Calu3 (cell line): ENCODE results near the gene ZFYVE28. TPM values are rescaled to one million over a fixed set of nuclear protein-coding genes. Genes with fewer than 3 reads are reported as not detected.

Experiments
- BruUV-seq: library from RNA; stranded (reverse); fragments of 400-500 nt; replicated peaks from 2 replicates; lab custom pipeline; 2021; lab: Mats Ljungman, UMichigan
- CTCF ChIA-PET: fragments of 300-600 bp; sonication (Branson Sonifier 250); formaldehyde crosslinking; loops from one replicate; lab custom pipeline; 2022; ENCODE audit warnings: antibody characterized with exemption; lab: Charles Lee
- DNase-seq: peaks from one replicate; pipeline ENCODE4 v3.0.0; 2022
- H3K27ac Mint-ChIP-seq: one replicate; pipeline ENCODE4 v1.8.0; 2022; ENCODE audit warnings: mixed read lengths; ENCODE audit not compliant: unreplicated experiment
- H3K27me3 Mint-ChIP-seq: one replicate; pipeline ENCODE4 v1.8.0; 2022; ENCODE audit warnings: mixed read lengths; ENCODE audit not compliant: unreplicated experiment
- H3K36me3 Mint-ChIP-seq: one replicate; pipeline ENCODE4 v1.8.0; 2022; ENCODE audit warnings: mild to moderate bottlenecking, moderate library complexity, mixed read lengths; ENCODE audit not compliant: insufficient read depth, unreplicated experiment
- H3K4me1 Mint-ChIP-seq: one replicate; pipeline ENCODE4 v1.8.0; 2022; ENCODE audit warnings: mild to moderate bottlenecking, low read depth, mixed read lengths; ENCODE audit not compliant: unreplicated experiment
- H3K4me3 Mint-ChIP-seq: one replicate; pipeline ENCODE4 v1.8.0; 2022; ENCODE audit warnings: mild to moderate bottlenecking, low read depth, moderate library complexity, mixed read lengths; ENCODE audit not compliant: unreplicated experiment
- H3K9me3 Mint-ChIP-seq: one replicate; pipeline ENCODE4 v1.8.0; 2022; ENCODE audit warnings: low read depth, mixed read lengths; ENCODE audit not compliant: unreplicated experiment
- intact Hi-C: fragments of 100-400 bp; cut with micrococcal nuclease; formaldehyde crosslinking; loops from one replicate; pipeline ENCODE4 v1.10.0; 2022; ENCODE audit not compliant: unreplicated experiment
- total RNA-seq: library from RNA; stranded (reverse); gene quantifications from 2 replicates; pipeline ENCODE4 v1.2.3, GENCODE V29; 2022
- TF ChIP-seq, protein P1 (sequence below): fragments of 200-600 bp; IDR thresholded peaks from one replicate; pipeline ENCODE4 v1.8.0; 2022; ENCODE audit warnings: antibody characterized with exemption; ENCODE audit not compliant: unreplicated experiment

ZFYVE28 gene
- total RNA-seq, 1 experiment from 2014 or later = 1.2 TPM

GRCh38 chr4:2353222-2354107, 65.0 kb downstream of the ZFYVE28 start:
- H3K4me3 Mint-ChIP-seq = no peak overlapping the region
- intact Hi-C loops = no loop called here
- no peaks in the 10 kb centered on the region for H3K9me3 Mint-ChIP-seq
- no peak overlapping the region for H3K27ac Mint-ChIP-seq
- CTCF ChIA-PET = no interaction called here
- no peaks in the 10 kb centered on the region for H3K36me3 Mint-ChIP-seq
- peaks cover 25% of the 10 kb centered on the region for H3K27me3 Mint-ChIP-seq
- DNase-seq = no peak
- TF ChIP-seq, protein P1, sequence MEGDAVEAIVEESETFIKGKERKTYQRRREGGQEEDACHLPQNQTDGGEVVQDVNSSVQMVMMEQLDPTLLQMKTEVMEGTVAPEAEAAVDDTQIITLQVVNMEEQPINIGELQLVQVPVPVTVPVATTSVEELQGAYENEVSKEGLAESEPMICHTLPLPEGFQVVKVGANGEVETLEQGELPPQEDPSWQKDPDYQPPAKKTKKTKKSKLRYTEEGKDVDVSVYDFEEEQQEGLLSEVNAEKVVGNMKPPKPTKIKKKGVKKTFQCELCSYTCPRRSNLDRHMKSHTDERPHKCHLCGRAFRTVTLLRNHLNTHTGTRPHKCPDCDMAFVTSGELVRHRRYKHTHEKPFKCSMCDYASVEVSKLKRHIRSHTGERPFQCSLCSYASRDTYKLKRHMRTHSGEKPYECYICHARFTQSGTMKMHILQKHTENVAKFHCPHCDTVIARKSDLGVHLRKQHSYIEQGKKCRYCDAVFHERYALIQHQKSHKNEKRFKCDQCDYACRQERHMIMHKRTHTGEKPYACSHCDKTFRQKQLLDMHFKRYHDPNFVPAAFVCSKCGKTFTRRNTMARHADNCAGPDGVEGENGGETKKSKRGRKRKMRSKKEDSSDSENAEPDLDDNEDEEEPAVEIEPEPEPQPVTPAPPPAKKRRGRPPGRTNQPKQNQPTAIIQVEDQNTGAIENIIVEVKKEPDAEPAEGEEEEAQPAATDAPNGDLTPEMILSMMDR = no peak
- no TSS peak for BruUV-seq
- no peaks in the 10 kb centered on the region for H3K4me1 Mint-ChIP-seq

GRCh38 chr4:2352729-2353221, 65.7 kb downstream of the ZFYVE28 start:
- CTCF ChIA-PET = no interaction called here
- TF ChIP-seq, protein P1 = no peak
- Mint-ChIP-seq H3K36me3 (no peaks in the 10 kb centered on the region), H3K9me3 (no peaks in the 10 kb centered on the region), H3K4me3 (no peak overlapping the region), H3K4me1 (no peaks in the 10 kb centered on the region), H3K27me3 (peaks cover 31% of the 10 kb centered on the region), H3K27ac (no peak overlapping the region)
- no TSS peak for BruUV-seq
- DNase-seq = no peak
- intact Hi-C loops = no loop called here

DNA sequence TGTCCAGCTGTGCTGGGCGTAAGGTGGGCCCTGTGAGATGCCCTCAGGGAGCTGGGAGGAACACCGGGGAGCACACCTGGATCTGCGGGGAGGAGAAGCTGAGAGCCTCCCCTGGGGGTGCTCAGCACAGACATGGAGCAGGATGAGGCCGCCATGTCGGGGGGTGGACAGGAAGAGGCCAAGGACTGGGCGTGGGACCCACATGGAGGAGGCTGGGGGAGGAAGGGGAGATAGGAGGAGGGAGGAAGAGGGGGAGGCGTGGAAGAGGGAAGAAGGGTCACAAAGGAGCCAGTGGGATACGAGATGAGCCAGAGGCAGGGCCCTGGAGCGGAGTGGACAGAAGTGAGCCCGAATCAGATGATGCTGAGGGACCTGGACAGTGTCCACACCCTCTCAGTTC, 66.3 kb downstream of the ZFYVE28 start:
- Mint-ChIP-seq H3K27ac (no peak overlapping the region), H3K4me3 (no peak overlapping the region), H3K36me3 (no peaks in the 10 kb centered on the region), H3K9me3 (no peaks in the 10 kb centered on the region), H3K4me1 (no peaks in the 10 kb centered on the region), H3K27me3 (peaks cover 38% of the 10 kb centered on the region)
- CTCF ChIA-PET = no interaction called here
- TF ChIP-seq, protein P1 = no peak
- no TSS peak for BruUV-seq
- DNase-seq = no peak
- intact Hi-C loops = no loop called here

- H3K9me3 Mint-ChIP-seq = no peaks in the 10 kb centered on the region
- CTCF ChIA-PET = no interaction called here
Observed at GRCh38 chr4:2350982-2351381, 67.5 kb downstream of the ZFYVE28 start.

More at GRCh38 chr4:2350982-2351381, 67.5 kb downstream of the ZFYVE28 start:
- DNase-seq = no peak
- Mint-ChIP-seq H3K27ac (no peak overlapping the region), H3K4me3 (no peak overlapping the region), H3K4me1 (no peaks in the 10 kb centered on the region), H3K27me3 (peaks cover 39% of the 10 kb centered on the region), H3K36me3 (no peaks in the 10 kb centered on the region)
- intact Hi-C loops = no loop called here
- TF ChIP-seq, protein P1 = no peak
- no TSS peak for BruUV-seq
